ENCODE data around the gene SLC2A1.

The SLC2A1 gene

DNA sequence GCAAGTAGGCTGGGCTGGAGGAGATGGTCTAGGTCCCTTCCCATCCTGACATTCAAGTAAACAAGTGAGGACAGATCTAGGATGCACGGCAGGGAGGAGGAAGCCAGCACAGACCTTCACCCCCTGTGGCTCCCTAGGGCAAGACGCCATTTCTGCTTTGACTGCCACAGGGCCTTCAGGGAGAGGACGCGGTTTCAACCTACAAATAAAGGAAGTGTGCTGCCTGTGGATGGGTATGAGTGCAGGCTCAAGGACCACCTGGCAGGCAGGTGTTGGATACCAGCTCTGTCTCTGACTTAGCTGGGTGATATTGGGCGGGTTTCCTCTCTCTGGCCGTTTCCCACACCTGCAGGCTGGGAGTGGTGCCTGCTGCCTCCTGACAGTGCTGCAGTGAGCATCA lies 16.2 kb downstream of the SLC2A1 start:
- no peak for DNase-seq (ENCODE audit: low read depth in 2 of 2)

DNA sequence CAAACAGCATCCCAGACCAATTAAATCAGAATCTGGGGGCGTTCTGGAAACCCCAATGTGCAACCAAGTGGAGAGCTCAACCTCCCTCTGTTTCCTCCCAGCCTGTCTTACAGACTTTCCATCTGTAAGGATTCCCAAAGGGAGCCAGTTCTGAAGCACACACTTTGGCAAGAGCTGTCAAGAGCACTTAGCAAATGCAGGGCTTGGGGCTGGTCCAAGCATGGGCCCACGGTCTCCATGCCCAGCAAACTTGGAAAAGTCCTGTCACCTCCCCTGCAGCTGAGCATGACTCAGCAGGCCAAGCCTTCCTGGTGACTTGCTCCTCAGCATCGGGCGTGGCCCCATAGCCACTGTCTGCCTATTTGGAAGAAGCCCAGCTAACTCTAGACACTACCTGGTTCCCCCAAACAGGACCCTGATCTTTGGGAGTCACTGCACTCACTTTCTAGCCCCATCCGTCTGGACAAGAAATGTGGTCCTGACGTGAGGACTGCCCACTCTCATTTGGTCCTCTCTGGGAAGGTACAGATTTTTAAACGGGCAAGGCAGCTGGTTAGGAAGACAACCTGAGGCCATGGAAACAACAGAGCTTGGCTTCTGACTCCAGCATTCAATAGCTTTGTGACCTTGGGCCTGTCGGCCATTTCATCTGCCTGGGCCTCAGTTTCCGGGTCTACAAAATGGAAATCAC lies 16.9 kb downstream of the SLC2A1 start:
- DNase-seq (ENCODE audit: low read depth in 2 of 2) = peak in 1 of 2 experiments; percentile 27

DNA sequence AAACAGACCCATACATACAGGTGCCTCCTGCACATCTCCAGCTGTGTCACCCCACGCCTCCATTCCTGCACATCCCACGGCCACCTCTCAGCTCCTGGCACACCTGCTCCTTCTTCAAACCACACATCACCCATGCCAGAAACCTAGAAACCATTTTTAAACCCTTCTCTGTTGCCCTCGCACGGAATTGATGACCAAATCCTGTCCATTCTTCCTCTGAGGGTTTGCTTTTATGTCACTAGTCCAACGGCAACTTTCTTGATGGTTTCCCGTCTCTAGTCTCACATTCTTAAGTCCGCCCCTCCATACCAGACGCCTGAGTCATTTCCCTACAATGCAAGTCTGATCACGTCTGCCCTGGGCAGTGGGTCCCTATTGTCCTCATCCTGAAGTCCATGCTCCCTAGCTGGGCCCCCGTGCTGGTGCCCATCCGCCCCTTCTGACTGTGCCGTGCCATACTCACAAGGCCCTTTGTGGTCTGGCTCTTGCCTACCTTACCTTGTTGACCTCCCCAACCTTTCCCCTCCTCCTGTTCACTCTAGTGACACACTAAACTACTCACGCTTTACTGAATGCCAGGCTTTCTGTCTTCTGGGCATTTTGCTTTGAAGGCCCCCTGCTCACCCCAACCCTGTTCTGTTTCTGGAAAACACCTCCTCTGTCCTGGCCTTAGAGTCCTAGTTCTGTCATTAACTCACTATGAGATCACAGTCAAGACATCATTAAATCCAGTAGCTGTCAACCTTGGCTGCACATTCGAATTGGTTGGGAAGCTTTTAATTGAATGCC lies 17.6 kb downstream of the SLC2A1 start:
- peak; percentile 90 to 91 for DNase-seq (ENCODE audit: low read depth in 2 of 2)

DNA sequence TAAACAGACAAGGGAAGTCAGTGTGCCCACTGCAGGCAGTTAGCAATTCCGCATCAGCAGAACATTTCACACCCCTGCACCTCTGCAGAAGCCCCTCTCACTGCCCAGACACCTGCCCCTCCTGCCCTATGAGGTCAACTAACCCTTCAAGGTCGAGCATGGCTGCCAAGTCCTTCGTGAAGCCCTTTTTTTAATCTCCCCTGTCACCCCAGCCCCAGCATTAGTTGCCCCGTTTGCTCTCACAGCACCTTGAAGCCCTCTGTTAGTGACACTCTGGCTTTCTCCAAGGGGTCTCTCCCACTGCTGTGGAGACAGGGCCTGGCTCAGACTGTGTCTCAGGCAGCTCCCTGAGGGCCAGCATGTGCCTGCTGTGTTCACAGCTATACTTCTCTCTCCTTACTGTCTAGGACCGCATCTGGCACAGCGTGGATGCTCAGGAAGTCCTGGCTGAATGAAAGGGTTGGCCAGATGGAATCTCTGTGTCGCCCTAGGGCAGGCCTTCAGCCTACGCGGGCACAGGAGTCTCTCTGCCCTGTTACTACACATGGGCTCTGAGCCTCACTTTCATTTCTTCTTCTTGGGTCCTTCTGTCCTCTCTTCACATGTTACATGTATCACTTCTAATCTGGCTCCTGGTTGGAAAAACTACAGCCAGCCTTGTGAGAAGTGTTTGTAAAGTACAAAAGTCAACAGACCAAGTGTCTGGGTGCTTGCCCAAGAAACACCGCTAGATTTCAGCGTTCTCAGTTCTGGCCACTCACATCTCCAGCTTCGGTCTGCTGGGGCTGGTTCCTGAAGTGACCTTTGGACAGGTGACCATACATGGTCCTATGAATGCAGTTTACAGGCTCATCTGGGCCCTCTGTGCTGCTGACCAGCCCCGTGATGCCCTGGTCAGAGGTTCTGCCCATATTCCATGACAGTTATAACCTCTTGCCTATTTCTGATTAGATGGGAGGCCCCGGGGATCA lies 19.7 kb downstream of the SLC2A1 start:
- DNase-seq (ENCODE audit: low read depth in 2 of 2) = no peak

DNA sequence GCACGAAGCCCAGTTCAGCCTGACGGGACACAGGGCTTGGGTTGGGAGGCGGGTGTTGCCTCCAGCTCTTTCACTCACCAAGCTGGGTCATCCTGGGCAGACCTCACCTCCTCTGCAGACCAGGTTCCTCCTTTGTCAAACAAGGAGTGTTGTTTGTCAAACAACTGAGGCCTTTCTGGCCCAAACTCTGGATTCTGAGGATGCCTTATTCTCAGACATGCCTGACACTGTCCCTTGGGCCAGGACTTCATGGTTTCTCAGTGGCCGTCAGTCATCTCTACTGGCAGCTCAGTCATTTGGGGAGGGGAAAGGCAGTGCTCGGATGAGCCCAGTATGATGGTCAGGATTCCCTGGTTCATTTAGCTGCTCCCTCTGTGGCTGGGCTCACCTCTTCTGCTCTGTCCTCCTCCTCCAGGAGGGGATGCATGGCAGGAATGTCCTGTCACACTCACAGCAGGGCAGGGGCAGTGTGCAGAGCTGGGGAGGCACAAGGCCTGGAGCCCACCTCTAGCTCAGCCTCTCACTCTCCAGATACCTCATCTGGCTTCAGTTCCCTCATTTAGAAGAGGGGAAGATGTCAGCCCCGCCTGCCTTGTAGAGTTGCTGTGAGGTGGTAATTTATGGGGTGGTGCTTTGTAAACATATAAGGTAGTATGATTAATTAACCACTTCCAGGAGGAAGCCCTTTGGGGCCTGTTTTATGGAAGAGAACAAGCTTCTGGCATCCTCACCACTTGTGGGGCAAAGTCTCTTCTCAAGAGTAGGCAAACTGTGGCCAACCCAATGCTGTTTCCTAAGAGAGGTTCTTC lies 20.6 kb downstream of the SLC2A1 start:
- DNase-seq (ENCODE audit: low read depth in 2 of 2) = no peak

DNA sequence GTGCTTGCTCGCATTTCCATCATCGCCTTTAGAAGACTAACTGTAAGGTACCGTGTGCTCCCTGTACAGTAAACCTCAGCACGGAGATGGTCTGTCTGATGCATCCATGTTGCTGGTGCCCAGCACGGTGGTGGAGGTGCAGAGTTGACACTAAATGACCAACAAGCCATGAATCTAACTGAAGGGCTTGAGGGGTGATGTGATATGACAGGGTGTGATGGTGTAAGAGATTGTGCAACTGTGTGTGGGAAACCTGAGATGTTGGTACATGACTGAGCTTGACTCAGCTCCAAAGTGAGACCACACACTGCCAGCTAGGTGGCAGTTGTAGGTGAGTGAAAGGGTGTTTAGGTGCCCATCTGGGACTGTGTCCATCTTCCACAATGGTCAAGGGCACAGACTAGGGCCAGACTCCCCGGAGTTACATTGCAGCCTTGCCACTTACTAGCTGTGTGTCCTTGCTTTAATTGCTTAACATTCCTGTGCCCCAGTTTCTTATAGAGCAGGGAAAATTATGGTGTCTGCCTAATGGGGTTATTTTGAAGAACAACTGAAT lies 21.4 kb downstream of the SLC2A1 start:
- peak in 1 of 2 experiments; percentile 29 for DNase-seq (ENCODE audit: low read depth in 2 of 2)

DNA sequence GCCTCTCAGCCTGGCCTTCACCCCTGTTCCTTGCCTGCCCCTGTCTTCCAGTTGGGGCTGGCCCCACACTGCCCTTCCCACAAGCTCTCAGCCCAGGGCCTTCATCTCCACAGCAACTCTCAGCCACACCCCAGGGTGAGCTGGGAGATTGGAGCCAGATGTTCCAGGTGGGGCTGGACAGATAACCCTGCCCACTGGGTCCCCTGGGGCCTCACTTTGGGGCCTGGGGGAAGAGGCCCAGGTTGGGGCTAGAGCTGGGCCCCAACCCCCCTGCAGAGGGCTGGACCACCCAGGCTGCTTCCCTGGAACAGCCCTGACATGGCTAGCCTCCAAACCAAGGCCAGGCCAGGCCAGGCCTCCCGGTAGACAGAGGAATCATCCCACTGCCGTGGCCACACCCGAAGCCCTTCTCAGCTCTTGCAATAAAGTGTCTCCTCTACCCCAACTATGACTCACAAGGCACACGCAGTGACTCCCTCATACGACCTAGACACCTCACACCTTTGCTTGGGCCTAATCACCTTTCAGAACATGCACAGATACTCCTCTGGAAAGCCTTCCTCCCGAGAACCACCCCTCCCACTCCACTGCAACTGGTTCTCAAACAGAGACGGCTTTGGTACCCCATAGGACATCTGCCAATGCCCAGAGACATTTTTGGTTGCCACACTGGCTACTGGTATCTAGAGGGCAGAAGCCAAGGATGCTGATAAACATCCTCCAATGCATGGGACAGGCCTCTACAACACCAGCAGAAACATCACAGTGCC lies 22.2 kb downstream of the SLC2A1 start:
- DNase-seq (ENCODE audit: low read depth in 2 of 2) = peak in 1 of 2 experiments; percentile 63

DNA sequence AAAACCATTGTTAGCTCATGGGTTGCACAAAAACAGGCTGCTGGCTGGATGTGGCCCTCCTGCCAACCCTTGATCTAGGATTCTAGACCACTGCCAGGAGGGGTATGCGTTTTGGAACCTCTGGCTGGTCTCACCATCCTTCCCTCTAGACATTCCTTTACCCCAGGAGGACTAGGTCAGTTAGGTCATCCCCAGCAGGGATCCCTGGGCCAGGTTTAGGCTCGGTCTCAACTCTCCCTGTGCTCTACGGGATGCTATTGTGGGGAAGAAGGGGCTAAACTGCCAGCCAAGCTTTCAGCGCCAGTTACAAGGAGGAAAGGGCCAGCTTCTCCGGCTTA lies 22.7 kb downstream of the SLC2A1 start:
- no peak for DNase-seq (ENCODE audit: low read depth in 2 of 2)

DNA sequence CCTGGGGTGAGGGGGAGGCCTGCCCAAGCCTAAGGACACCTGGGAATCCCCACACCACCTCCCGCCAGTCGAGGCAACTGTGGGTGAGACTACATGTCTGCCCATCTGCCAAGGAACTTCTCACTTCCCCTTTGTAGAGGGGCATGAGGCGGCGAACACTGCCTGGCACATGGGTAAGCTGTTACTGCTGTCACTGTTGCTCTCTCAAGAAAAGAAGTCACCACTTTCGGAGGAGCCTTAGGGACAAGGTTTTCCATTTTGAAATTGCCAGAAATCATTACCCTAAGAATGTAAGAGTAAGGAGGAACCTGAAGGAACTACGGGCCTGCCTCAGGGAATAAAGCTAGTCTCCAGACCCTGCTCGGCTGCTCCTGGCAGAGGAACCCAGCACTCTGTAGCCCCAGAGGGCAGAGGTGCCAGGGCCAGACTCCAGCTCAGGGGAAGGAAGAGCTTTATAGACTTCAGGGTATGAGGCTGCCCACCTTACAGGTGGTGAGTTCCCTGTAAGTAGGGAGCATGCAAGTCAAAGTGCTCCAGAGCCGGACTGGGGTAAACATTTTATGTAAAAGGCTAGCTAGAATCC lies 23.3 kb downstream of the SLC2A1 start:
- DNase-seq (ENCODE audit: low read depth in 2 of 2) = no peak

DNA sequence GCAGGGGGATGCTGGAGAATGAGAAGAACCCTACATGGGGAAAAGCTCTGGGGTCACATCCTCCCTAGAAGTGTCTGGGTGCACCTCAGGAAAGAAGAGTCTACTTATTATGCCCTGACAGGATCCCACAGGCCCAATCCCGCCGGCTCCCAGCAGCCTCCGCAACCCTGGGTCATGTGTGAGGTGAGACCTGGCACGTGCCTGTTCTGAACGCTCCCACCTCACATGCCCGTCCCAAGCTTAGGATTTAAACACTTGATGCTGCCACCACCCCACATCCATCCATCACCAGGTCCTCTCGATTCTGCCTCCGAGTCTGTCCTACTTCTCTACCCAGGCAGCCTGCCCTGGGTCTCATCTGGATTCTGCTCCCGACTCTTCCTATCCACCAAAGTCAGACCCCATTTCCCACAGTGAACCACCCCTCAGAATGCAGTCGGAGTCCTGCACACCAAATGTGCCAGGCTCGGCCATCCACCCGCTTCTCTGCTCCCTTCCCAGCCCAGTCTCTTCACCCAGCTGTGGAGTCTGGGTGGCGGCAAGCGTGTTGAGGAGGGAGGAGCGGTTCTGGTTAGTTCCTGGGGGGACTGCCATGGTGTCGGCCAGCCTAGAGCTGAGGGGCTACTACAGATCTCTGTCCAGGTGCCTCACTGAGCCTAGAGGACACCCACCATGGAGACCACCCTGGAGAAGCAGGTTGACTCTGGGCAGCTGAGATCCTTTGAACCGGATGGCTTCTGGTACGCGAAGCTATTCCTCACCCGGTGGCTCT lies 23.9 kb downstream of the SLC2A1 start:
- no peak for DNase-seq (ENCODE audit: low read depth in 2 of 2)

DNA sequence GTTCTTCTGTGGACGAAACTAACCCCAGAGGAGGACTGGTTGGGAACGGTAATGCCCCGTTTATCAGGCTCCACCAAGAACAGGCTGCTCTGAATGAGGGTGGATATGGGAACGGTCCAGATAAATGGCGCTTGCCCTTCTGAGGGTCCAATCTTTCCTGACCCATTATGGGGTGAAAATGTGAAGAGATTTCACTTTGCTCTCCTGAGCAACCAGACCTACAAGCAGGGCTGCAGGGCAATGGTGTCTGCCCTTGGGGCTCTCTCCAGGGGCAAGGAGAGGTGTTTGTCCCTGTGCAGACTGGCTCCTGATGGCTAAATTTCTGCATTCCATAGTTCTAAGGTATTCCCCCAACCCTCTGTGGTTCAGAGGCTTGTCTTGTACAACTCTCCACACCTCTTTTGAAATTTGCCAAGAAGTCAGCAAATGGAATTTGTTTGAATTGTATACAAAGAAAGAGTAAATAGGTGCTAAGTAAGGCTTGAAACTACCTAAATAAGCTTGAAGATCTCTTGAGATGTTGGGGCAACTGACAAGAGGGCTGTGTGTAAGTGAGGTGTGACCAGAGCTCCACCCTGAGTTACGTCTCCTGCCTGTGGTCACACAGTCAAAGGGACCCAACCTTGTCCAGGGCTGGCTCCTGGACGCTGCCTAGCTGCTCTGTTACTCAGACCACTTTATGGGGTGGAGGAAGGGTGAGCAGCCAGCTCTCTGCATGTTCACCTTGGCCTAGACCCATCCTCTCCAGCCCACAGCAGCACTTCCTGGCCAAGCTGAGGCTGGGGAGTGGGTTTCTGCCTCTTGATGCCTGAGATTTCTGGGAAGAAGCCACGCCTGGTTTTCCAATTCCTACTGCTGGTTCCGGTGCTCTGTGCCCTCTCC lies 24.8 kb downstream of the SLC2A1 start:
- DNase-seq (ENCODE audit: low read depth in 2 of 2) = no peak

DNA sequence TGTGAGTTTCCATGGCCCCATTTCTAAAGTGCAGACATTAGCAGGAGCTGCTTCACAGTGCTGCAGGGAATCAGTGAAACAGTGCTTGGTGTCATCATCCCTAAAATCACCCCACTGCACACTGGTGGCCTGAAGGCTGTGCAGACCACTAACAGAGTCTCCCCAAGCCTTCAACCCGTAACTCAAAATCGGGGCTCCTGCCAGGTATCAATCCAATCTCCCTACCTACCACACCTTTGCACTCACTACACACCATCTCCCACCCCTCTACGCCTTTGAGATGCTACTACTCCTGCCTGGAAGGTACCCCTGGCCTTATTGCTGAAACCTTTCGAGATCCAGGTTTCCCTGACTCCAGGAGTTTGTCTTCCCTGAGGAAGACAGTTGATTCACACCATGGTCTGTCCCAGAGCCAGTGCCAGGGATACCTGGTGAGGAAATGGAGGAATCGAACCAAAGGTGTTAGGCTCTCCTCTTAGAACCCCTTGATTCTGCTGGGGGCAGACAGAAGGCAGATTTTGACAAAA lies 25.5 kb downstream of the SLC2A1 start:
- no peak for DNase-seq (ENCODE audit: low read depth in 2 of 2)

DNA sequence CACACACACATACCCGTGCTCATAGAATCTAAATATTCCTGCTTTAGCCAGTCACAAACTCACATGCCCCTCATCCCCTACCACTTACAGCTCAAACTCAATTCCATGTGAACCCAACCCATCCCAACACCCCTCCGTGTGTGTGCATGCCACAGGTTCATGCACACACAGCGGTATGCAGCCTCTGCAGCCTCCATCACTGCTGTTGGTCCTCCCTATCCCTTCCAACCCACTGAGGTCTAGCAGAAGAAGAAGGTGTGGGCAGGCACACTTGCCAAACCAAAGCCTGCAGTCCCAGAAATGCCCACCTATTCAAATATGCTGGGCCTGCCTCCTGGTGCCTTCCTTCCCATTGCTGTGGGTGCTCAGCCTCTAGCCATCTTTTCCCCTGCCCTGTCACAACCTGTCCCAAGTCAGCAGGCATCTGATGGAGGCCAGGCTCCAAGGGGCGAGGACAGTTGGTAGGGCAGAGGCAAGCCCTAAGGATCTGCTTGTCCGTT lies 26.2 kb downstream of the SLC2A1 start:
- DNase-seq (ENCODE audit: low read depth in 2 of 2) = no peak

DNA sequence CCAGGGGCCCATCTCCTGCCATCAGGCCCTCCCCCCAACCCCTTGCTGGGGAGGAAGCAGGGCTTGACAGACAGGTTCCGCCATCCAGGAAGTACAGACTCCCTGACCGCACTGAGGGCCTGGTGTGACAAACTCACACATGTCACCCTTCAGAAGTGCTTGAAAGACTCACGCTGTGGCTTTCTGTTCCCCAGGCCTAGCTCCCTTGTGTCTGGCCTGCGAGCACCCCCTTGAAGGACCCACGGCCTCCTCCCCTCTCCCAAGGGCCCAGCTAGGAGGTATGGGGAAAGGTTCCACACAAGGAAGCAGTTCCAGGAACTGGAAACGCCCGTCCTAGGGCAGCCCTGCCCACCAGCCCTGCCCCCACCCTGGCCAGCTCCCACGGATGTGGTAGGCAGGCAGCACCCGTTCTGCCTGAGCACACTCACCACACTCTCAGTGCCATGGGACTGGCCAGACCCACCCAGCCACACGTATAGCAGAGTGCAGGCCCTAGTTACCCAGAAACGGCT lies 26.7 kb downstream of the SLC2A1 start:
- DNase-seq (ENCODE audit: low read depth in 2 of 2) = no peak

DNA sequence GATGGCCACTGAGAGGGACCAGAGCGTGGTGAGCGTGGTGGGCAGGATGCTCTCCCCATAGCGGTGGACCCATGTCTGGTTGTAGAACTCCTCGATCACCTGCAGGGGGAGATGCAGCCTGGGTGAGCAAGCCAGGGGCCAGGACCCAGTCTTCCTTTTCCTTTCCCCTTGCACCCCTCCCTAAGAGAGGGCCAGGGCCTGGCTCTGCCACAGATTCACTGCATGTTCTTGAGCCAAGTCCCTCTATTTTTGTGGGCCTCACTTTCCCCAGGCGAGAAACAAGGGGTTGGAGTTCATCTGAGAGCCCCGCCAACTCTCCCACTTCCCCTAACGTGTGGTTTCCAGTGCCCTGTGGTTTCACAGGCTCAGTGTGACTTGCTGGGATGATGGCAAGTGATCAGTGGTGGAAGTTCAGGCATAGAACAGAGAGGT lies 27.5 kb downstream of the SLC2A1 start:
- DNase-seq (ENCODE audit: low read depth in 2 of 2) = no peak

DNA sequence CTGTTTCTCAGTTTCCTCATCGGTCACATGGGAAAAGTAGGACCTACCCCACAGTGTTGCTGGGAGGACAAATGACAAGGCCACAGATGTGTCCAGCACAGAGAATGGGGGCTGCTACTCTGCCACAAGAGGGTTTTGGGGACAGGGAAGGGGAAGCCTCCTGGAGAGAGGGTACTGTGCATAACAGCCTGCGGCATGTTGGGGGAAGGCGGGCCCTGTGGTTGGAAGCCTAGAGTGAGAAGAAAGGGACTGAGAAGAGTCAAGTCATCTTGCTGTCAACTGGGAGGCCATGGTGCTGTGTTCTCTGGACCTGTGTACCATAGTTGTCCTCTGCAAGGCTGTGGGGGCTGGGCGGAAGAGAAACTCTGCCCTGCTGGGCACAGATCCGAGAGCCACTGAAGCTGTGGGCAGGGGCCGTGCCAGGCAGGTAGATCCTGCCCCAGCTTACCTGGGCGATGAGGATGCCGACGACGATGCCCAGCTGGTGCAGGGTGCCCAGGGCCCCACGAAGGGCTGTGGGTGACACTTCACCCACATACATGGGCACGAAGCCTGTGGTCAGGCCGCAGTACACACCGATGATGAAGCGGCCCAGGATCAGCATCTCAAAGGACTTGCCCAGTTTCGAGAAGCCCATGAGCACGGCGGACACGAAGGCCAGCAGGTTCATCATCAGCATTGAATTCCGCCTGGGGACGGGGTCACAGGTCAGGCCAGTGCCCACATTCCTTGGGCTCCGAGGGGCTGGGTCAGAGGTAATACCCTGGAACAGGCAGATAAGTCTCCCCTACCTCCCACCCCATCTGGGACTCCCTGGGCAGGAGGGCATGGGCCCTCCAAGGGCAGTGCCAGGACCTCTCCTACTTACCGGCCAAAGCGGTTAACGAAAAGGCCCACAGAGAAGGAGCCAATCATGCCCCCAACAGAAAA lies 28.2 kb downstream of the SLC2A1 start:
- no peak for DNase-seq (ENCODE audit: low read depth in 2 of 2)

Measured in fibroblast of skin of left quadriceps (primary cell).